Fibroblast of villous mesenchyme (primary cell): ENCODE data around the gene GET4. TPM values are rescaled to one million over a fixed set of nuclear protein-coding genes. Genes with fewer than 3 reads are reported as not detected.

ENCODE experiments used
- DNase-seq: peaks from one replicate; pipeline ENCODE4 v3.0.0-alpha.2; 2010; ENCODE audit warnings: low read depth
- H3K4me3 ChIP-seq: 2 replicates; pipeline ENCODE4 v1.5.1; 2011; ENCODE audit warnings: low read depth, mild to moderate bottlenecking, low read length
- CTCF ChIP-seq: IDR thresholded peaks from 2 replicates; pipeline ENCODE4 v1.5.1; 2012; ENCODE audit warnings: low read depth, mild to moderate bottlenecking, low read length; ENCODE audit not compliant: insufficient read depth
- total RNA-seq: library from RNA; depleted of rRNA; stranded (reverse); fragments of >200 nt; gene quantifications from 2 replicates; pipeline ENCODE4 v1.2.3, GENCODE V29; 2012

Gene GET4
- total RNA-seq, 1 donor, result 15.1 TPM

DNA sequence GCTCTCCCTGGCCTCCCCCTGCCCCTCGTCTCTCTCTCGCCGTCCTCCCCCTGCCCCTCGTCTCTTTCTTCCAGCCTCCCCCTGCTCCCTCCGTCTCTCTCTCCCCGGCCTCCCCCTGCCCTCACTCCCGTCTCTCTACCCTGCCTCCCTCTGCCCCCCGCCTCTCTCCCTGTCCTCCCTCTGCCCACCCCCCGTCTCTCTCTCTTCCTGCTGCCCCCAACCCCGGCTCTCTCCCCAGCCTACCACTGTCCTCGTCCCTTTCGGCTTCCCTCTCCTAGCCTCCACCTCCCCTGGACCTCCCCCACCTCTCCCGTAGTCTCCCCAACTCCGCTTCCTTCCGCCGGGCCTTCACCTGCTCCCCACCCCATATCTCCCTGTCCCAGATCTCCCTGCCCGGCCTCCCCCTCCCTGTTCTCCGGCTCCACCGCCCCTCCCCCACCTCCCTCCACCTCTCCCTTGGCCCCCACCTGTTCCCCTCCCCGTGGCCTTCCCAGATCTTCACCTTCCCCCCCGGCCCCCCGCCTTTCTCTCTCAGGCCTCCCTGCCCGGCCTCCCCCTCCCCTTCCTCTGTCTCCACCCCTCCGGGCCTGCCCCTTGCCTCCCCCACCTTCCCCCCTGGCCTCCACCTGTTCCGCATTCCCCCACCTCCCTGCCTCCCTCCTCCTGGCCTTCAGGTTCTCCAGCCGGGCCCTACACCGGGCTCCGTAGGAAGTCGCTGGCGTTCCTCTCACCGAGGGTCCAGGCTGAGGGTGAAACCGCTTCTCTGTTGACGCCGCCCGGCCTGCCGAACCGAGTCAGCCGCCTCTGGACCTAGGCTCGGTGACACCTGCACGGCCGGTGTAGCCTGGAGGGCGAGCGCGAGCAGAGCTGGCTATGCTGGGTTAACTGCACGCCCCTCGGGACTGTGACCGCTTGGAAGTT is 1.2 kb downstream of the GET4 start:
- DNase-seq, result no peak
- H3K4me3 ChIP-seq, result peak overlapping the region; percentile 89
- no peak for TF ChIP-seq CTCF

- TF ChIP-seq CTCF, result no peak
- DNase-seq, result no peak
- no peak overlapping the region for H3K4me3 ChIP-seq
These were observed 2.7 kb downstream of the GET4 start for GRCh38 chr7:879093-879492.

DNA sequence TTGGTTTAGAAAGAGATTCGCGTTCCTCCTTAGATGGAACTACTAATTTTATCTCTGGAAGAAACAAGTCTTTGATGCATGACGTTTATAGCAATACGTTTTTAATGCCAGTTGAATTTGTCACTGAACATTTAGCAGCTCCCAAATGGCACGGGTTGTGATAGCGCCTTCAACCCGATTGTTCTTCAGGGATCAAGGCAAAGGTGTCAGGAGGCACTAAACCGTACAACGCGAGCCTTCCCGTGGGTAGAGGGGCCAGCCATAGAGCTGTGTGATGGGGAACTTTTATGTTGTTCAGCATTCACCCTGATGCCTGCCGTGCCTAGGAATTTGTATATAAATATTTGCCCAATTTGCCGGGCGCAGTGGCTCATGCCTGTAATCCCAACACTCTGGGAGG is 3.4 kb downstream of the GET4 start:
- no peak overlapping the region for H3K4me3 ChIP-seq
- DNase-seq, result no peak
- no peak for TF ChIP-seq CTCF

DNA sequence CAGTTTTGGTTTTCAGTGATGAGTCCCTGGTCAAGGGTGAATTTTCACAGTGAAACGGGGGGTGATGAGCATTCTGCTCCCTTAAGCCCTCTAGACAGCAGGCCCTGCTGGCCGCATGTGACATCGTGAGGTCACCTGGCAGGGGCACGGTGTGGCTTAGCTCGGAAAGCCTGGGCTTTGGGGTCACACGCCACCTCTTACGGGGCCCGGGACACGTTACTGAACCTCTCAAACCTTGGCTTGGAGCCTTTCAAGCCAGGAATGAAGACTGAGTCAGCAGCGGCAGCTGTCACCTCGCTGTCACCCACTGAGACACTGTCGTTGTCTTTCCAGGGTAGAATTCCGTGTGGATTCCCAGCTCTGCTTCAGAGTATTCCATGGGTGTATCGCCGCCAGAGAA is 4.1 kb downstream of the GET4 start:
- no peak overlapping the region for H3K4me3 ChIP-seq
- no peak for DNase-seq
- TF ChIP-seq CTCF, result no peak

DNA sequence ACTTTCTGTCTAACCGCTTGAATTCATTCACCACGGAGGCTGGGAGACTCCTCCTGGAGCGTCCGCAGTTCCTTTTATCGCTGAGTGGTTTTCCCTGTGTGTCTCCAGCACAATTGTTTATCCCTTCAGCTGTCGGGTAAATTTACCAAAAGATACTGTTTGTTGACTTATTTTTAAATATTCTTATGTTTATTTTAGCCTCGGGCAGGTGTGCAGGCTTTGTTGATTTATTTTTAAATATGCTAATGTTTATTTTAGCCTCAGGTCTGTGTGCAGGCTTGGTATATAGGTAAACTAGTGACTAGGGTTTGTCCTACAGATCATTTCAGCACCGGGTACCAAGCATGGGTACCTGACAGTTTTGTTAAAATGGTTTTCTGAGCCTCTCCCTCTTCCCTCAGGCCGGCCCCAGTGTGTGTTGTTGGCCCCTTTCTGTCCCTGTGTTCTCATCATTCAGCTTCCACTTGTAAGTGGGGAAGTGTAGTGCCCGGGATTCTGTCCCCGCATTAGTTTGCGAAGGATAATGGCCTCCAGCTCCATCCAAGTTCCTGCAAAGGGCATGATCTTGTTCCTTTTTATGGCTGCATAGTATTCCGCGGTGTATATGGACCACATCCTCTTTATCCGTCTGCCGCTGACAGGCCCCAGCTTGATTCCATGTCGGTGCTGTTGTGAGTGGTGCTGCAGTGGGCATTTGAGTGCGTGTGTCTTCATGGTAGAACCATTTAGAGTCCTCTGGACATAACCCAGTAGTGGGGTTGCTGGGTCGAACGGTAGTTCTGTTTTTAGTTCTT is 5.3 kb downstream of the GET4 start:
- no peak overlapping the region for H3K4me3 ChIP-seq
- no peak for TF ChIP-seq CTCF
- DNase-seq, result no peak

DNA sequence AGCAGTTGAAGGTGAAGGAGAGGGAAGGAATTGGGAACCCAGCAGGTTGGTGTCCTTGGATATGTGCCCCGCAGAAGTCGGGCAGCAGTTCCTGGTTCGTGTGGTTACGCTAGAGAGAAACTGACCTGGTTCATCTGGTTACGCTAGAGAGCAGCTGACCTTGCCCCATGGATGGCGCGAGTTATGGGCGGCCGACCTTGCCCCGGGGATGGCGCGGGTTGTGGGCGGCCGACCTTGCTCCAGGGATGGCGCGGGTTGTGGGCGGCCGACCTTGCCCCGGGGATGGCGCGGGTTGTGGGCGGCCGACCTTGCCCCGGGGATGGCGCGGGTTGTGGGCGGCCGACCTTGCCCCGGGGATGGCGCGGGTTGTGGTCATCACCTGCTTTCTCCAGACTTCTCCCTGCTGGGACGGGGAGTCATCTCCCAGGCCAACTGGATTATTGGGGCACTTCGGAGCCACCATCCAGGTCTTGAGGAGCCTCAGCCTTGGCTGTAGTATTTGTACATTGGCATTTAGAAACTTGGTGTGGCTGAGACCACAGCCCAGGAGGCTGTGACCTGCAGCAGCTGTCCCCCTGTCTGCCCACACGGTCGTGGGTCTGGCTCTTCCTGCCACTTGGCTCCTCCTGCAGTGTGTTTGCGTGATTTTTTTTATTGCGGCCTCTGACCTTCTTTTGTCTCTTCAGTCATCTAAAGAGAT is 6.1 kb downstream of the GET4 start:
- H3K4me3 ChIP-seq, result no peak overlapping the region
- no peak for TF ChIP-seq CTCF
- DNase-seq, result no peak
